Sigmoid colon (tissue), 7 donors: ENCODE measurements around the gene DMXL2. TPM values are rescaled to one million over a fixed set of nuclear protein-coding genes. Genes with fewer than 3 reads are reported as not detected.
"Not testable (repeated sequence)": the region's sequence is repeated elsewhere in the genome, so short reads cannot be mapped to it uniquely, and the experiment has no call there.

Experiments used
- DNase-seq: peaks from one replicate; pipeline ENCODE4 v3.0.0-alpha.2; 2019
- H3K27ac ChIP-seq, 4 donors: fragments of 200-600 bp; sonication (generic); one replicate each; pipeline ENCODE4 v1.5.1; 2016 to 2019; ENCODE audit warnings: mild to moderate bottlenecking in 1 of 4
- H3K27me3 ChIP-seq, 3 donors: fragments of 200-600 bp; sonication (generic); one replicate each; pipeline ENCODE4 v1.5.1; 2019; ENCODE audit warnings: mild to moderate bottlenecking in 1 of 3
- H3K36me3 ChIP-seq, 4 donors: fragments of 200-600 bp; sonication (generic); one replicate each; pipeline ENCODE4 v1.5.1; 2016 to 2019
- H3K4me1 ChIP-seq, 4 donors: fragments of 200-600 bp; sonication (generic); one replicate each; pipeline ENCODE4 v1.5.1; 2017 to 2019
- H3K4me3 ChIP-seq, 4 donors: fragments of 200-600 bp; sonication (generic); one replicate each; pipeline ENCODE4 v1.5.1; 2017 to 2019; ENCODE audit warnings: mild to moderate bottlenecking in 2 of 4, moderate library complexity in 1 of 4
- H3K9me3 ChIP-seq, 4 donors: fragments of 200-600 bp in 3 of 4; sonication (generic) in 3 of 4; one replicate each; pipeline versions ENCODE4 v1.5.1 to v1.6.1; 2013 to 2019
- EP300 ChIP-seq, 4 donors: sonication (generic); formaldehyde crosslinking; IDR thresholded peaks; one replicate each; pipeline ENCODE4 v1.6.1; 2017; ENCODE audit warnings: antibody characterized with exemption in 4 of 4
- POLR2A ChIP-seq, 2 donors: fragments of 450-650 bp; IDR thresholded peaks; one replicate each; pipeline ENCODE4 v1.6.1; 2016; ENCODE audit warnings: antibody characterized with exemption in 2 of 2, mild to moderate bottlenecking in 2 of 2, moderate library complexity in 2 of 2
- POLR2AphosphoS5 ChIP-seq, 4 donors: sonication (generic); formaldehyde crosslinking; IDR thresholded peaks; one replicate each; pipeline ENCODE4 v1.6.1; 2017; ENCODE audit warnings: antibody characterized with exemption in 4 of 4
- WGBS, 2 donors: extraction: QIAGEN DNeasy Blood & Tissue Kit; methylation state at CpG; one replicate each; pipeline ENCODE4 v1.1.7; 2013; 5-methylcytosine and 5-hydroxymethylcytosine counted together
- intact Hi-C: fragments of 100-400 bp; cut with DNase I; formaldehyde crosslinking; loops from one replicate; pipeline ENCODE4 v1.15.1; 2023
- polyA plus RNA-seq, 3 donors: library from polyadenylated mRNA; stranded (reverse); fragments of 200-250 nt; gene quantifications; one replicate each; pipeline ENCODE4 v1.2.3, GENCODE V29; 2013
- total RNA-seq, 4 donors: library from RNA; depleted of rRNA; stranded (reverse); fragments of >200 nt; gene quantifications; one replicate each; pipeline ENCODE4 v1.1.0, GENCODE V29; 2016
- TF ChIP-seq, protein P1 (sequence below), 4 experiments: fragments of 450-650 bp in 3 of 4; fragments of 200-600 bp in 1 of 4; IDR thresholded peaks; one replicate each; pipeline ENCODE4 v1.5.1; 2016 to 2019; ENCODE audit warnings: antibody characterized with exemption in 4 of 4, mild to moderate bottlenecking in 3 of 4, moderate library complexity in 2 of 4
- donor health status: healthy with polysubstance abuse.
- donor health status: Bipolar disorder and iron deficiency.
- donor health status: healthy.

Gene DMXL2
- total and polyA plus RNA-seq, 7 donors, result 5.5 to 64.5 (median 34.6) TPM

DNA sequence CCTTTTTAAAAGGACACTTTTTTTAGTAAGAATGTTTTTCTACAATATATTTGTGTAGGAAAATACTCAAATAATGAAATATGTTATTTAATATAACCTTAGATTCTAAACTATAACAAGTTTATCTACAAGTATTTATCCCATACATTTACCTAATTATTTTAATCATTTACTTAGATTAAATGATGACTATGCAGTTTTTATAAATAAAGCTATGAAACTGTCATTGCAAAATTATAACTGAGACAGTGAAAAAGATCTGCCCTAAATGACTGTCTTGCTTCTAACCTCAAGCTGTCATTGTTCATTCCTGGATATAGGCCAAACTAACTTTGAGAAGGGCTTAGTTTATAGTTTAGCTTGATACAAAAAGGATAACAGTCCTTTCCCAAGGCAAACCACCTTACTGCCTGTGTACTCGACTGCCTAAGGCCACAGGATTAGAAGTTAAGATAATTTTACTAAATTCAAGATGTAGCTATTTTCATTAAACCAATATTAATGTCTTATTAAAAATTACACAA, 197.0 kb downstream of the DMXL2 start:
- no peaks in the 10 kb centered on the region for H3K9me3 ChIP-seq
- H3K4me1 ChIP-seq, result no peaks in the 10 kb centered on the region
- no peaks in the 10 kb centered on the region for H3K27me3 ChIP-seq
- WGBS, 2 donors, result 14 to 55% methylated on average over 1 of the region's 1 CpG
- H3K36me3 ChIP-seq, result no peaks in the 10 kb centered on the region
- no peak overlapping the region for H3K27ac ChIP-seq
- TF ChIP-seq POLR2AphosphoS5 (IDR thresholded peaks at IDR 0.05) (no peak), POLR2A (IDR thresholded peaks at IDR 0.05) (no peak), EP300 (IDR thresholded peaks at IDR 0.05) (no peak)
- TF ChIP-seq, protein P1, sequence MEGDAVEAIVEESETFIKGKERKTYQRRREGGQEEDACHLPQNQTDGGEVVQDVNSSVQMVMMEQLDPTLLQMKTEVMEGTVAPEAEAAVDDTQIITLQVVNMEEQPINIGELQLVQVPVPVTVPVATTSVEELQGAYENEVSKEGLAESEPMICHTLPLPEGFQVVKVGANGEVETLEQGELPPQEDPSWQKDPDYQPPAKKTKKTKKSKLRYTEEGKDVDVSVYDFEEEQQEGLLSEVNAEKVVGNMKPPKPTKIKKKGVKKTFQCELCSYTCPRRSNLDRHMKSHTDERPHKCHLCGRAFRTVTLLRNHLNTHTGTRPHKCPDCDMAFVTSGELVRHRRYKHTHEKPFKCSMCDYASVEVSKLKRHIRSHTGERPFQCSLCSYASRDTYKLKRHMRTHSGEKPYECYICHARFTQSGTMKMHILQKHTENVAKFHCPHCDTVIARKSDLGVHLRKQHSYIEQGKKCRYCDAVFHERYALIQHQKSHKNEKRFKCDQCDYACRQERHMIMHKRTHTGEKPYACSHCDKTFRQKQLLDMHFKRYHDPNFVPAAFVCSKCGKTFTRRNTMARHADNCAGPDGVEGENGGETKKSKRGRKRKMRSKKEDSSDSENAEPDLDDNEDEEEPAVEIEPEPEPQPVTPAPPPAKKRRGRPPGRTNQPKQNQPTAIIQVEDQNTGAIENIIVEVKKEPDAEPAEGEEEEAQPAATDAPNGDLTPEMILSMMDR (IDR thresholded peaks at IDR 0.05), result no peak
- no peak overlapping the region for H3K4me3 ChIP-seq
- DNase-seq, result no peak
- intact Hi-C loops, result no loop called here

DNA sequence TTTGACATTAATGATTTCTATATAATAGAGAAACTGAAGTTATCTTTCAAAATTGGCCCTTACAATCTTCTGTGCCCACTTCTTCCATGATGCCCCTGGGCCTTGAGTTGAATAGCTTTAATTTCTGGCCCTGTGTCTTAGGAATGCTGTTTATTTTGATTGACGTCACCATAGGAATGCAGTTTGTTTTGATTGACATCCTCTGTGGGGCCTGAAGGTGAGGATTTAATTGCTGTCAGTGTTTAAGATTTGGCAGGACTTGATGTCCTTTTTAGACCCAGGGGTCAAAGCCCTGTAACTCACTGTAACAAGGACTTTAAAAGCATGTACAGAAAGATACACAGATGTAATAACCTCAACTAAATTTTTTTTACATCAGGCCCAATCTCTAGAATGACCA, 197.8 kb downstream of the DMXL2 start:
- no peak for DNase-seq
- TF ChIP-seq, protein P1 (IDR thresholded peaks at IDR 0.05), result no peak
- TF ChIP-seq POLR2AphosphoS5 (IDR thresholded peaks at IDR 0.05) (no peak), POLR2A (IDR thresholded peaks at IDR 0.05) (no peak), EP300 (IDR thresholded peaks at IDR 0.05) (no peak)

DNA sequence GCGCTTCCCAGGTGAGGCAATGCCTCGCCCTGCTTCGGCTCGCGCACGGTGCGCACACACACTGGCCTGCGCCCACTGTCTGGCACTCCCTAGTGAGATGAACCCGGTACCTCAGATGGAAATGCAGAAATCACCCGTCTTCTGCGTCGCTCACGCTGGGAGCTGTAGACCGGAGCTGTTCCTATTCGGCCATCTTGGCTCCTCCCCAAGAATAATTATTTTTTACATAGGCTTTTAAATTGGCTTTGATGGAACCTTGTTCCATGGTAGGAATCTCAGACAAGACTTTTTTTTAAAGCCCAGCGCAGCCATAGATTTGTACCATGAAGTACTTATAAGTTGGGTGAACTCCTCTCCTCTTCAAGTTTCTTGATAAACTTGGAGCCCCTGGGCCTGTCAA, 199.5 kb downstream of the DMXL2 start:
- H3K9me3 ChIP-seq, intact Hi-C loops, DNase-seq, H3K36me3 ChIP-seq, H3K4me3 ChIP-seq, H3K4me1 ChIP-seq, H3K27ac ChIP-seq, H3K27me3 ChIP-seq: not testable (repeated sequence)
- 95 to 96% methylated on average over 7 of the region's 16 CpGs for WGBS, 2 donors

More for the DNA sequence above, 197.8 kb downstream of the DMXL2 start:
- H3K9me3 ChIP-seq, result no peaks in the 10 kb centered on the region
- no peak overlapping the region for H3K27ac ChIP-seq
- intact Hi-C loops, result no loop called here
- H3K4me1 ChIP-seq, result no peaks in the 10 kb centered on the region
- 72 to 82% methylated on average over 1 of the region's 1 CpG for whole genome bisulfite sequencing, 2 donors
- no peak overlapping the region for H3K4me3 ChIP-seq
- H3K36me3 ChIP-seq, result no peaks in the 10 kb centered on the region
- no peaks in the 10 kb centered on the region for H3K27me3 ChIP-seq

DNA sequence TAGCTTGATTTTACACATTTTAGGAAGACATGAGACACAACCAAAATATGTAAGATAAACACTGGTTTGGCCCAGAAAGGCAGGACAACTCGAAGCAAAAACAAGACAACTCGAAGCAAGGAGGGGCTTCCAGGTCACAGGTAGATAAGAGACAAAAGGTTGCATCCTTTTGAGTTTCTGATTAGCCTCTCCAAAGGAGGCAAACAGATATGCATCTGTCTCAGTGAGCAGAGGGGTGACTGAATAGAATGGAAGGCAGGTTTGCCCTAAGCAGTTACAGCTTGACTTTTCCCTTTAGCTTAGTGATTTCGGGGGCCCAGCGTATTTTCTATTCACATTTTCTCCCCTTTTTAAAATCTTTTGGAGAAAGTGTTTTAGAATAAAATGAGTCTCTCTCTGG, 206.4 kb downstream of the DMXL2 start:
- DNase-seq, result no peak
- WGBS, 2 donors, result 62 to 66% methylated on average over 4 of the region's 4 CpGs
- Histone ChIP-seq H3K36me3 (no peaks in the 10 kb centered on the region), H3K27ac (no peak overlapping the region), H3K9me3 (no peaks in the 10 kb centered on the region), H3K4me3 (no peak overlapping the region), H3K4me1 (no peaks in the 10 kb centered on the region), H3K27me3 (no peaks in the 10 kb centered on the region)
- TF ChIP-seq EP300 (IDR thresholded peaks at IDR 0.05) (no peak), POLR2AphosphoS5 (IDR thresholded peaks at IDR 0.05) (no peak), POLR2A (IDR thresholded peaks at IDR 0.05) (no peak)
- TF ChIP-seq, protein P1 (IDR thresholded peaks at IDR 0.05), result no peak
- intact Hi-C loops, result no loop called here

DNA sequence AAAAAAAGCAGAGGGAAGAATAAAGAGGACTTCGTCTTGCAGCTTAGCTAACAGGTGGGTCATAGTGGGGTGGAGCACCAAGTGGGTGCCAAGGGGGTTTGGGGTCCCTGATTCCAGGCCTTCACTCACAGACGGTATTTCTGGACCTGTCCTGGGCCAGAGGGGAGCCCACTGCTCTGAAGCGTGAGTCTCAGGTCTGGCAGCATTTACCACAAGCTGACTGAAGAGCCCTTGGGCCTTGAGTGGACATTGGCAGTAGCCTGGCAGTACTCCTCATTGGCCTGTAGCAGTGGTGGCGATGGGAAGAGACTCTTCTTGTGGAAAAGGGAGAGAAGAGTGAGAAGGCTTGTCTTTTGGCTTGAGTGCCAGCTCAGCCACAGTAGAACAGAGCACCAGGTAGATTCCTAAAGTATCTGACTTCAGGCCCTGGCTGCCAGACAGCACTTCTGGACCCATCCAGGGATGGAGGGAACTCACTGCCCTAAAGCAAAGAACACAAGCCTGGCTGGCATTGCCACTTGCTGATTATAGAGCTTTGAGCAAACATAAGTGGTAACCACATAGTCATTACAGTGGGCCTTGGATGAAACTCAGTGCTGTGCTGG, 208.2 kb downstream of the DMXL2 start:
- TF ChIP-seq, protein P1 (IDR thresholded peaks at IDR 0.05), result no peak
- no peak for TF ChIP-seq POLR2AphosphoS5 (IDR thresholded peaks at IDR 0.05)
- no peak for TF ChIP-seq EP300 (IDR thresholded peaks at IDR 0.05)
- no peak for TF ChIP-seq POLR2A (IDR thresholded peaks at IDR 0.05)
- Histone ChIP-seq H3K9me3 (no peaks in the 10 kb centered on the region), H3K27me3 (no peaks in the 10 kb centered on the region), H3K4me3 (no peak overlapping the region), H3K27ac (no peak overlapping the region), H3K4me1 (no peaks in the 10 kb centered on the region), H3K36me3 (no peaks in the 10 kb centered on the region)
- intact Hi-C loops, result no loop called here
- WGBS, 2 donors, result 91 to 93% methylated on average over 4 of the region's 4 CpGs
- no peak for DNase-seq
